Osteocyte (in vitro differentiated cells): ENCODE measurements around the gene TBX3. TPM values are rescaled to one million over a fixed set of nuclear protein-coding genes. Genes with fewer than 3 reads are reported as not detected.

Source experiments
- DNase-seq: peaks from one replicate; pipeline ENCODE4 v3.0.0; 2021; ENCODE audit warnings: mixed read lengths; ENCODE audit not compliant: unreplicated experiment; ENCODE audit errors: extremely low spot score
- H3K27ac Mint-ChIP-seq: one replicate; pipeline ENCODE4 v1.8.0; 2021; ENCODE audit warnings: mild to moderate bottlenecking, mixed read lengths; ENCODE audit not compliant: unreplicated experiment
- H3K27me3 Mint-ChIP-seq: one replicate; pipeline ENCODE4 v1.8.0; 2021; ENCODE audit warnings: mixed read lengths; ENCODE audit not compliant: unreplicated experiment
- H3K36me3 Mint-ChIP-seq: one replicate; pipeline ENCODE4 v1.8.0; 2021; ENCODE audit warnings: mixed read lengths; ENCODE audit not compliant: unreplicated experiment
- H3K4me1 Mint-ChIP-seq: one replicate; pipeline ENCODE4 v1.8.0; 2021; ENCODE audit warnings: mixed read lengths; ENCODE audit not compliant: unreplicated experiment
- H3K4me3 Mint-ChIP-seq: one replicate; pipeline ENCODE4 v1.8.0; 2021; ENCODE audit warnings: mild to moderate bottlenecking, moderate library complexity, mixed read lengths; ENCODE audit not compliant: unreplicated experiment
- H3K9me3 Mint-ChIP-seq: one replicate; pipeline ENCODE4 v1.8.0; 2021; ENCODE audit warnings: mixed read lengths; ENCODE audit not compliant: unreplicated experiment
- total RNA-seq: library from RNA; stranded (reverse); gene quantifications from 2 replicates; pipeline ENCODE4 v1.2.1, GENCODE V29; 2021
- TF ChIP-seq, protein P1 (sequence below): fragments of 200-600 bp; sonication (generic); IDR thresholded peaks from 2 replicates; pipeline ENCODE4 v1.5.0; 2021; ENCODE audit warnings: antibody characterized with exemption, mild to moderate bottlenecking, moderate library complexity

The TBX3 gene
- total RNA-seq, 1 donor from 2014 or later: 0.91 TPM

- Mint-ChIP-seq H3K27me3 (peaks cover 75% of the 10 kb centered on the region), H3K4me1 (peaks cover 4% of the 10 kb centered on the region), H3K4me3 (no peak overlapping the region)
Observed at GRCh38 chr12:114673169-114673833, 10.7 kb downstream of the TBX3 start.

GRCh38 chr12:114672817-114673168 lies 11.2 kb downstream of the TBX3 start:
- TF ChIP-seq, protein P1, sequence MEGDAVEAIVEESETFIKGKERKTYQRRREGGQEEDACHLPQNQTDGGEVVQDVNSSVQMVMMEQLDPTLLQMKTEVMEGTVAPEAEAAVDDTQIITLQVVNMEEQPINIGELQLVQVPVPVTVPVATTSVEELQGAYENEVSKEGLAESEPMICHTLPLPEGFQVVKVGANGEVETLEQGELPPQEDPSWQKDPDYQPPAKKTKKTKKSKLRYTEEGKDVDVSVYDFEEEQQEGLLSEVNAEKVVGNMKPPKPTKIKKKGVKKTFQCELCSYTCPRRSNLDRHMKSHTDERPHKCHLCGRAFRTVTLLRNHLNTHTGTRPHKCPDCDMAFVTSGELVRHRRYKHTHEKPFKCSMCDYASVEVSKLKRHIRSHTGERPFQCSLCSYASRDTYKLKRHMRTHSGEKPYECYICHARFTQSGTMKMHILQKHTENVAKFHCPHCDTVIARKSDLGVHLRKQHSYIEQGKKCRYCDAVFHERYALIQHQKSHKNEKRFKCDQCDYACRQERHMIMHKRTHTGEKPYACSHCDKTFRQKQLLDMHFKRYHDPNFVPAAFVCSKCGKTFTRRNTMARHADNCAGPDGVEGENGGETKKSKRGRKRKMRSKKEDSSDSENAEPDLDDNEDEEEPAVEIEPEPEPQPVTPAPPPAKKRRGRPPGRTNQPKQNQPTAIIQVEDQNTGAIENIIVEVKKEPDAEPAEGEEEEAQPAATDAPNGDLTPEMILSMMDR: no peak
- peaks cover 4% of the 10 kb centered on the region for H3K36me3 Mint-ChIP-seq
- no peak for DNase-seq
- H3K27me3 Mint-ChIP-seq: peaks cover 77% of the 10 kb centered on the region
- peaks cover 9% of the 10 kb centered on the region for H3K4me1 Mint-ChIP-seq
- H3K27ac Mint-ChIP-seq: no peak overlapping the region
- no peaks in the 10 kb centered on the region for H3K9me3 Mint-ChIP-seq
- no peak overlapping the region for H3K4me3 Mint-ChIP-seq

More at GRCh38 chr12:114673169-114673833, 10.7 kb downstream of the TBX3 start:
- TF ChIP-seq, protein P1: no peak
- no peak overlapping the region for H3K27ac Mint-ChIP-seq
- no peaks in the 10 kb centered on the region for H3K9me3 Mint-ChIP-seq
- peaks cover 4% of the 10 kb centered on the region for H3K36me3 Mint-ChIP-seq
- no peak for DNase-seq

DNA sequence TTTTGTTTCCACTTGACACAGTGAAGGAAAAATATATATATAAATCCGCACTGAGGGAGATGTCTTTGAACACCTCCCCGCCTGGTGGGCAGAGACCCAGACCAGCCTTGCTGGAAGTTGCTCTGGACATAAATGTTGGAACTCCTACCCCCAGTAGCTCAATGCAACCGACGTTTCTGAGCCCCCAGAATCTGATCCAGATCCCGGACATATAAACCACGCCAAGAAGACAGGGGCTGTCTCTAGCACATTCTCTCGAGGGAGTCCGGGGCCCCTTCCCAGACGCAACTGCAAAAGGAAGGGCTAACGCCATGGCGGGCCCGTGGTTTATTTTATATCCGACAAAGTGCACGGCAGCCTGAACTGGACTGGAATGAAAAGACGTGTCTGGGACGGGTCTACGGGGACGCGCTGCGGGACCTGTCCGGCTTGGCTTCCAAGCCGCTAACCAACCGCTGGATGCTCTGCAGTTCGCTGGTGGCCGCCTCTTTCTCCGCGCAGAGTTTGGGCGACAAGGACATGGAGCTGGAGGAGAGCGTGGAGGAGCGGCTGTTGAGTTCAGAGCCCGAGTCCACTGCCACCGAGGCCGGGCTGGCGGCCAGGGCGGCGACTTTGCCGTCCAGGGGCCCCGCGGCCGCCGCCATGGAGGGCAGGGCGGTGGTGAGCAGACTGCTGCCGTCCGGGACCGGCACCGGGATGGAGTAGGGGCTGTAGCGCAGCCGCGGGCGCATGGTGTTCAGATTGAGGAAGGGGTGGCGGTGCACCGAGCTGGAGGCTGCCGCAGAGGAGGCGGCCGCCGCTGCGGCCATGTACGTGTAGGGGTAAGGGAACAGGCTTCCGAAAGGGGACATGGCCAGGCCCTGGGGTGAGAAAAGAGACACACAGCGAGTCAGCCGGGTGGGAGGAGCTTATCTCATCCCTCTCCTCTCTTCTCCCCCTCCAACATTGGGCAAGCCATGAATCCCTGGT lies 12.2 kb downstream of the TBX3 start:
- no peak overlapping the region for H3K4me3 Mint-ChIP-seq
- peaks cover 86% of the 10 kb centered on the region for H3K27me3 Mint-ChIP-seq
- DNase-seq: no peak
- peaks cover 4% of the 10 kb centered on the region for H3K36me3 Mint-ChIP-seq
- TF ChIP-seq, protein P1: no peak
- no peak overlapping the region for H3K27ac Mint-ChIP-seq
- peaks cover 12% of the 10 kb centered on the region for H3K4me1 Mint-ChIP-seq
- no peaks in the 10 kb centered on the region for H3K9me3 Mint-ChIP-seq

GRCh38 chr12:114671066-114671442 lies 12.9 kb downstream of the TBX3 start:
- Mint-ChIP-seq H3K4me3 (no peak overlapping the region), H3K9me3 (no peaks in the 10 kb centered on the region), H3K27me3 (peaks cover 84% of the 10 kb centered on the region), H3K4me1 (peaks cover 12% of the 10 kb centered on the region), H3K36me3 (peaks cover 4% of the 10 kb centered on the region), H3K27ac (no peak overlapping the region)
- DNase-seq: no peak
- TF ChIP-seq, protein P1: no peak
